ENCODE results near the gene CAMTA1.

CAMTA1 gene

DNA sequence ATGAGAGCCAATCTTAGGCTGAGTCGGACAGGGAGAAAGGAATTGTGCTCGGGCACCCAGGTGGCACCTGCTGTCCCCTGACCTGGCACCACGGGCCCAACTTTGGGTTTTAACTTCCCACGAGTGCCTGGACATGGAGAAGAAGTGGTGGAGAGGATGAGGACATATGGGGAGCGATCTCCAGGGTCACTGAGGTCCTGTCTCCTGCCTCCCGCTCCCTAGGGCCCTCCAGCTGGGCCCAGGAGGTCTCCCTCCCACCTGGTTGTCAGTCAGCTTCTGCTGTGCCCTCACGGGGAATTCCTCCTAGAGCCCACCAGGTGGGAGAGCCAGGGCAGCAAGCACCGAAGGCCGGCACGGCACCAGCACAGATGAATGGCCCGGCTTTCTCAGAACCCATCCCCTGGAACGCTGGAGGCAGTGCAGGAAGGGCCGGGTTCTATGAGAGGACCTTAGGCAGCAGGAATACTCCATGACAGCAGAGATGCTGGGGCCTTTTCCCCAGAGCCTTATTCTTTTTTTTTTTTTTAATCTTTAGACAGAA lies 435.5 kb downstream of the CAMTA1 start:
- ChIA-PET POLR2A (no interaction called here), CTCF (no interaction called here)
- no peak for DNase-seq (ENCODE audit: extremely low spot score)
- TF ChIP-seq ELF4 (IDR thresholded peaks at IDR 0.05), result no peak
- no peak for TF ChIP-seq TARDBP (IDR thresholded peaks at IDR 0.05)
- no peak for TF ChIP-seq SUZ12 (IDR thresholded peaks at IDR 0.05)

DNA sequence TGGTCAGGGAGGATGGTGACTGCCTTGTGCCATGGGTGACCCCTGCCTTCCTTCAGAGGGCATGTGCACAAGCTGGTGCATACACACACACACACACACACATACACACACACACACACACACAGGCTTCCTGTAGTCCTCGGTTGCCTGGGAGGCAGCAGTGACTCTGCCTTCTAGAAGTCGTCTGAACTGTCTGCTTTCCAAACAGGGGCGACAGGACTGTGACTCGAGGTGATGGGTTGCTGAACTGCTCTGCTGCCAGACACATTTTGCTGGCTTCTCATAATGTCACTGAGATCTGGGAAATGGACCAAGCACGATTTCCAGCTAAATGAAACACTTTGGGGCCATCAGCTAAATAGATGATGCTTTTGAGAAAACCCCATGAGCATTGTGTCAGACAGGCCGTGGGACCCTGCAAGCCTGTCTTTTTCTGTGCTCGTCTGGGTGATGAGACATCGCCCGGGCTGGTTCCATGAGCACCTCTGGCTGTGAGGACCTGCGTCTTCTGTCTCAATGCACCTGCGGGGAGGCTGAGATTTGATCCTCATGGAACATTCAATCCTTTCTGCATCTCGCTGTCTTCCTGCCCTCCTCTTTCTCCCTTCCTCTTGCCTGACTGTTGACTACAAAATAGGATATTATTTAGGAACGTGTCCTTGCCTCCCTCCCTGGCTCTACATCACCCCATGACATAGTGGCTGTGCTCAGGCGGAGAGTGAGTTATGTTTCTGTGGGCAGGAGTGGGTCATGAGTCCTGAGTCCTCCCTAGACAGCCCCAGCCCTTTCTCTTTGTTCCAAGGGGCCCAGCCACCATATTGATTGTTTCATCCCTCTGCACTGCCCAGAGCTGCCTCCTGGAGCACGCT lies 436.8 kb downstream of the CAMTA1 start:
- DNase-seq (ENCODE audit: extremely low spot score), result no peak
- CTCF ChIA-PET, result no interaction called here
- no peak for TF ChIP-seq FOXA1 (IDR thresholded peaks at IDR 0.05)
- TF ChIP-seq ARNT (IDR thresholded peaks at IDR 0.05), result no peak
- no peak for TF ChIP-seq ELF4 (IDR thresholded peaks at IDR 0.05)
- no peak for TF ChIP-seq CTBP1 (IDR thresholded peaks at IDR 0.05; ENCODE audit: borderline replicate concordance)
- TF ChIP-seq ZNF384 (IDR thresholded peaks at IDR 0.05), result no peak
- TF ChIP-seq, protein P1, sequence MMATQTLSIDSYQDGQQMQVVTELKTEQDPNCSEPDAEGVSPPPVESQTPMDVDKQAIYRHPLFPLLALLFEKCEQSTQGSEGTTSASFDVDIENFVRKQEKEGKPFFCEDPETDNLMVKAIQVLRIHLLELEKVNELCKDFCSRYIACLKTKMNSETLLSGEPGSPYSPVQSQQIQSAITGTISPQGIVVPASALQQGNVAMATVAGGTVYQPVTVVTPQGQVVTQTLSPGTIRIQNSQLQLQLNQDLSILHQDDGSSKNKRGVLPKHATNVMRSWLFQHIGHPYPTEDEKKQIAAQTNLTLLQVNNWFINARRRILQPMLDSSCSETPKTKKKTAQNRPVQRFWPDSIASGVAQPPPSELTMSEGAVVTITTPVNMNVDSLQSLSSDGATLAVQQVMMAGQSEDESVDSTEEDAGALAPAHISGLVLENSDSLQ (IDR thresholded peaks at IDR 0.05), result no peak
- no peak for TF ChIP-seq SP1 (IDR thresholded peaks at IDR 0.05)
- TF ChIP-seq L3MBTL2 (conservative IDR thresholded peaks at IDR 0.05), result no peak
- no peak for TF ChIP-seq BHLHE40 (IDR thresholded peaks at IDR 0.05; ENCODE audit: borderline replicate concordance)
- TF ChIP-seq FOXM1 (IDR thresholded peaks at IDR 0.05; ENCODE audit: borderline replicate concordance), result no peak
- POLR2A ChIA-PET, result no interaction called here

DNA sequence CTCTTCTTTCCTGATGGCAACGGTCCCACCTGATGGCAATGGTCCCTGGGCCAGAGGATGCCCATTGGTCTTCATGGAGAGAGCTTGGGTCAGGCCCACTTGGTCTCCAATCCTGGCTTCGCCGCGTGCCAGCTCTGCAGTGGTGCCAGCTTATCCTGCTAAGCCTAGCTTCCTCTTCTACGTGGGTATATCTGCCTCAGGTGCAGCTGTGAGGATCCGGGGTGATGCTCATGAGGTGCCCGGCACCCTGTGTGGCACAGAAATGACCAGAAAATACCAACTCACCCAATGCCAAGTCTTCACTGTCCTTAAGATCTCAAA lies 437.4 kb downstream of the CAMTA1 start:
- no peak for DNase-seq (ENCODE audit: extremely low spot score)
- TF ChIP-seq HDGF (IDR thresholded peaks at IDR 0.05; ENCODE audit: borderline replicate concordance) (no peak), ARNT (IDR thresholded peaks at IDR 0.05) (no peak), TARDBP (IDR thresholded peaks at IDR 0.05) (no peak)
- CTCF ChIA-PET, result no interaction called here
- POLR2A ChIA-PET, result no interaction called here

GRCh38 chr1:7223334-7224080 lies 438.3 kb downstream of the CAMTA1 start:
- DNase-seq (ENCODE audit: extremely low spot score), result no peak
- TF ChIP-seq L3MBTL2 (conservative IDR thresholded peaks at IDR 0.05), result no peak
- POLR2A ChIA-PET, result no interaction called here
- CTCF ChIA-PET, result no interaction called here

DNA sequence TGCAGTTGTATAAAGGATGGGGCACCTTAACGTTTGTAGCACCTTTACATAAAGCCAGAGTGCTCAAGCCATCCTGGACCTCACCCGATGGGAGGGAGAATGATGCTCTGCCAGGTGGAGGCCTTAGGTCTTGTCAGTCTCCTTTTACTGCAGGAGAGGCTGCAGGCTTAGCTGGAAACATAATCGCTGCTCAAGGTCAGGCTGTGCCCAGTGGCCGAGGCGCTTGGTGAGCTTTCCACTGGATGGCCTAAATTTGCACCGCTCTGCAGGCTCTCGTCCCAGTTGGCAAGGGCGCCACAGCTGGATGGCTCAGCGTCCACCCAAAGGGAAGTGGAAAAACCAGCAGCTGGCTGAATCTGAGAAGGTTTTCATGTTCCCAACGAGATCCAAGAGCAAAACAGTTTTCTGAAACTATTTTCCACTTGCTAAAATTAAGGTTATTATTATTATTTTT lies 438.9 kb downstream of the CAMTA1 start:
- CTCF ChIA-PET, result no interaction called here
- POLR2A ChIA-PET, result no interaction called here
- TF ChIP-seq L3MBTL2 (conservative IDR thresholded peaks at IDR 0.05), result no peak
- no peak for DNase-seq (ENCODE audit: extremely low spot score)

DNA sequence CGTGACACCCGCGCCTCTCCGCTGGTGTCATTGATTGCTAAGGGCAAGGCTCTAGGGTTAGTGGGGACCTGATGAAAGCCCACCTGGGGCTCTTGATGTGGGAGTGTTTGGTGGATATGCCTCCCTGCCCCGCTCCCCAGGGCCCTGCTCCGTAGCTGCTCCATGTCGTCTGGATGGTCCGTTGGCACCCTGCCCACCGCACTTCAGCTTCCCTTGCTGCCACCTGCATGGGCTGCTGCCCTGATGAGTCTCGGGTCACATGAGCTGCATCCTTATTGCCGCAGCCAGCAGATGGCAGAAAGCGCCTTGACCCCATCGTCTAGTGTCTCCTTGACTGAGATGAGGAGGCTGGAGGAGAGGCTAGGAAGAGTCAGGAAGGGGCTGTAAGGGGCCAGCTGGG lies 439.4 kb downstream of the CAMTA1 start:
- TF ChIP-seq HDGF (IDR thresholded peaks at IDR 0.05; ENCODE audit: borderline replicate concordance), result no peak
- no peak for TF ChIP-seq SUZ12 (IDR thresholded peaks at IDR 0.05)
- TF ChIP-seq ARNT (IDR thresholded peaks at IDR 0.05), result no peak
- TF ChIP-seq FOXA1 (IDR thresholded peaks at IDR 0.05), result no peak
- no peak for TF ChIP-seq FOXM1 (IDR thresholded peaks at IDR 0.05; ENCODE audit: borderline replicate concordance)
- TF ChIP-seq NFRKB (IDR thresholded peaks at IDR 0.05), result no peak
- TF ChIP-seq, protein P1 (IDR thresholded peaks at IDR 0.05), result no peak
- TF ChIP-seq TARDBP (IDR thresholded peaks at IDR 0.05), result no peak
- no peak for TF ChIP-seq ZNF384 (IDR thresholded peaks at IDR 0.05)
- no peak for TF ChIP-seq CTBP1 (IDR thresholded peaks at IDR 0.05; ENCODE audit: borderline replicate concordance)
- no peak for TF ChIP-seq SP1 (IDR thresholded peaks at IDR 0.05)
- TF ChIP-seq LEF1 (IDR thresholded peaks at IDR 0.05; ENCODE audit: borderline replicate concordance), result no peak
- TF ChIP-seq BHLHE40 (IDR thresholded peaks at IDR 0.05; ENCODE audit: borderline replicate concordance), result no peak
- no peak for TF ChIP-seq L3MBTL2 (conservative IDR thresholded peaks at IDR 0.05)
- TF ChIP-seq ELF4 (IDR thresholded peaks at IDR 0.05), result no peak
- no peak for TF ChIP-seq FOXK2 (IDR thresholded peaks at IDR 0.05)
- POLR2A ChIA-PET, result no interaction called here
- CTCF ChIA-PET, result no interaction called here
- DNase-seq (ENCODE audit: extremely low spot score), result no peak

DNA sequence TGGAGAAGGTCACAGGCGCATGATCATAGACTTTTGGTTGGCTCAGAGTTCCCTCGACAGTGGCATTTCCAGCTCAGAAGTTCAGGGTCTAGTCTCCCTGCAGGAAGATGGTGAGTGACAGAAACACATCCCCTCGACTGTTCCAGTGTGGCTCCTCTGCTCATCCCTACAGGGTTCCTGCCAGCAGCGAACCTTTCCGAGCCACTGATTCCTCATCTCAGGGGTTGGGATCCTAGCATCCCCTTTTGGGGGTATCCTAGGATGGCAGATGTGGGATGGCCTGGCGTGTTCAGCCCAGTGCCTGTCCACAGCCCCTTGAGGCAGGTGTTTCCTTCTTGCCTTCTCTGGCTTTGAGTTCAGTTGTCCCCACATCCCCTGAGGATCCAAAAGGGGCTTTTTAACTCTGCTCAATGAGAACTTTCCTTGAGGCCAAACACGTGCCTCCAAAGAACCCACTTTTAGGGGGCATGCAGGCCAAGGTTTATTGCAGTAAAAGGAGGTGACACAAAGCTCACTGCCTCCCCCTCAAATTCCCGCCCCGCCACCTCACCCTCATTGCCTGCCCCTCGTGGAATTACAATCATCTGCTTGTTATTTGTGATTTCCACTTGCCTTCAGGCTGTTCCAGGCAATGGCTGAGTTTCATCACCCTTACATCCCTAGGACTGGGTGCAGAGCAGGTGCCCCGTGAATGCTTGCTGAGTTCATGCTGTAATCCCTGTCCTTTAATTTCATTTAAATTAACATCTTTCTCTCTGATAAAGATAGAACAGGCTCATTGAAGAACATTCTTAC lies 440.7 kb downstream of the CAMTA1 start:
- ChIA-PET POLR2A (no interaction called here), CTCF (interaction anchor here (0.6 to 0.7 kb wide), 2 partner anchors 84 to 556 kb away, joined by 3 read pairs; no protein-coding TSS in a partner anchor)
- TF ChIP-seq BHLHE40 (IDR thresholded peaks at IDR 0.05; ENCODE audit: borderline replicate concordance) (no peak), CTBP1 (IDR thresholded peaks at IDR 0.05; ENCODE audit: borderline replicate concordance) (no peak), TARDBP (IDR thresholded peaks at IDR 0.05) (no peak), FOXA1 (IDR thresholded peaks at IDR 0.05) (no peak), SUZ12 (IDR thresholded peaks at IDR 0.05) (no peak), SP1 (IDR thresholded peaks at IDR 0.05) (no peak), ELF4 (IDR thresholded peaks at IDR 0.05) (no peak), L3MBTL2 (conservative IDR thresholded peaks at IDR 0.05) (no peak), ZNF384 (IDR thresholded peaks at IDR 0.05) (no peak), NFRKB (IDR thresholded peaks at IDR 0.05) (no peak), LEF1 (IDR thresholded peaks at IDR 0.05; ENCODE audit: borderline replicate concordance) (no peak), HDGF (IDR thresholded peaks at IDR 0.05; ENCODE audit: borderline replicate concordance) (no peak), FOXM1 (IDR thresholded peaks at IDR 0.05; ENCODE audit: borderline replicate concordance) (no peak), FOXK2 (IDR thresholded peaks at IDR 0.05) (no peak), ARNT (IDR thresholded peaks at IDR 0.05) (no peak)
- DNase-seq (ENCODE audit: extremely low spot score), result no peak
